Hepatocyte (in vitro differentiated cells): ENCODE results near the gene SCN2A.

ENCODE experiments used
- EZH2 ChIP-seq: fragments of 200-600 bp; sonication (generic); IDR thresholded peaks from 2 replicates; pipeline ENCODE4 v1.6.1; 2016; ENCODE audit warnings: antibody characterized with exemption, mild to moderate bottlenecking, borderline replicate concordance
- EZH2phosphoT487 ChIP-seq: fragments of 200-600 bp; sonication (generic); IDR thresholded peaks from one replicate; pipeline ENCODE4 v1.6.1; 2018; ENCODE audit warnings: antibody characterized with exemption, mild to moderate bottlenecking, low read depth, moderate library complexity; ENCODE audit not compliant: unreplicated experiment, severe bottlenecking
- TF ChIP-seq, protein P1 (sequence below): fragments of 200-600 bp; sonication (generic); IDR thresholded peaks from 2 replicates; pipeline ENCODE4 v1.5.1; 2016; ENCODE audit warnings: antibody characterized with exemption, mild to moderate bottlenecking; ENCODE audit not compliant: poor library complexity

DNA sequence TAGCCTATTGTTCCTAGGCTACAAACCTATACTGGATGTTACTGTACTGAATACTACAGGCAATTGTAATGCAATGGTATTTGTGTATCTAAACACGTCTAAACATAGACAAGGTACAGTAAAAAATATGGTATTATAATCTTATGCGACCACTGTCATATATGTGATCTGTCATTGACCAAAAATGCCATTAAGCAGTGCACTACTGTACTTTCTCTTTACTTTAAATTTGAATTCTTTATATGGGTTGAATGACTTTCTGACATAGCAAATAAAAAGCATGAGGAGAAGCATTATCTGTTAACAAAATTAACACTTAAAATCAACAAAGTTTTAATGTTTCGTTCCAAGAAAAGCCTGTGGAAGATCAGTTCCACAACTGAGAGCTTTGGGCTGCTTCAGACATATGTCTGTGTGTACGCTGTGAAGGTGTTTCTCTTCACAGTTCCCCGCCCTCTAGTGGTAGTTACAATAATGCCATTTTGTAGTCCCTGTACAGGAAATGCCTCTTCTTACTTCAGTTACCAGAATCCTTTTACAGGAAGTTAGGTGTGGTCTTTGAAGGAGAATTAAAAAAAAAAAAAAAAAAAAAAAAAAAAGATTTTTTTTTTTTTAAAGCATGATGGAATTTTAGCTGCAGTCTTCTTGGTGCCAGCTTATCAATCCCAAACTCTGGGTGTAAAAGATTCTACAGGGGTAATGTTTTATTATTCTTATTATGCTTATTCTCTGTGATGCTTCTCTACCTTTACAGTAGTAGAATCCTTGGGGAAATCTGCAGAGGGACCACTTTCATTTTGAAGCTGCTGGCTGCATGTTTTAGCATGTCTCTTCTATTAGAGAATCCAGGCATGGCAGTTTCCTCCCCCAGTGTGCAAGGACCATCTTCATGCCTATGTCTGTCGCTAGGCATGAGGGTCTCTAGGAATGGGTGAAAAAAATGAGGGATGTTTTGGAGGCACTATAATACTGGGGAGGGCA lies 54.5 kb downstream of the SCN2A start:
- TF ChIP-seq, protein P1, sequence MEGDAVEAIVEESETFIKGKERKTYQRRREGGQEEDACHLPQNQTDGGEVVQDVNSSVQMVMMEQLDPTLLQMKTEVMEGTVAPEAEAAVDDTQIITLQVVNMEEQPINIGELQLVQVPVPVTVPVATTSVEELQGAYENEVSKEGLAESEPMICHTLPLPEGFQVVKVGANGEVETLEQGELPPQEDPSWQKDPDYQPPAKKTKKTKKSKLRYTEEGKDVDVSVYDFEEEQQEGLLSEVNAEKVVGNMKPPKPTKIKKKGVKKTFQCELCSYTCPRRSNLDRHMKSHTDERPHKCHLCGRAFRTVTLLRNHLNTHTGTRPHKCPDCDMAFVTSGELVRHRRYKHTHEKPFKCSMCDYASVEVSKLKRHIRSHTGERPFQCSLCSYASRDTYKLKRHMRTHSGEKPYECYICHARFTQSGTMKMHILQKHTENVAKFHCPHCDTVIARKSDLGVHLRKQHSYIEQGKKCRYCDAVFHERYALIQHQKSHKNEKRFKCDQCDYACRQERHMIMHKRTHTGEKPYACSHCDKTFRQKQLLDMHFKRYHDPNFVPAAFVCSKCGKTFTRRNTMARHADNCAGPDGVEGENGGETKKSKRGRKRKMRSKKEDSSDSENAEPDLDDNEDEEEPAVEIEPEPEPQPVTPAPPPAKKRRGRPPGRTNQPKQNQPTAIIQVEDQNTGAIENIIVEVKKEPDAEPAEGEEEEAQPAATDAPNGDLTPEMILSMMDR = peak; percentile 78
- TF ChIP-seq EZH2 (no peak), EZH2phosphoT487 (no peak)
